Calu3 (cell line): ENCODE measurements around the gene GPC3. TPM values are rescaled to one million over a fixed set of nuclear protein-coding genes. Genes with fewer than 3 reads are reported as not detected.

Source experiments
- BruUV-seq: library from RNA; stranded (reverse); fragments of 400-500 nt; replicated peaks from 2 replicates; lab custom pipeline; 2021; lab: Mats Ljungman, UMichigan
- CTCF ChIA-PET: fragments of 300-600 bp; sonication (Branson Sonifier 250); formaldehyde crosslinking; loops from one replicate; lab custom pipeline; 2022; ENCODE audit warnings: antibody characterized with exemption; lab: Charles Lee
- DNase-seq: peaks from one replicate; pipeline ENCODE4 v3.0.0; 2022
- H3K27ac Mint-ChIP-seq: one replicate; pipeline ENCODE4 v1.8.0; 2022; ENCODE audit warnings: mixed read lengths; ENCODE audit not compliant: unreplicated experiment
- H3K27me3 Mint-ChIP-seq: one replicate; pipeline ENCODE4 v1.8.0; 2022; ENCODE audit warnings: mixed read lengths; ENCODE audit not compliant: unreplicated experiment
- H3K36me3 Mint-ChIP-seq: one replicate; pipeline ENCODE4 v1.8.0; 2022; ENCODE audit warnings: mild to moderate bottlenecking, moderate library complexity, mixed read lengths; ENCODE audit not compliant: insufficient read depth, unreplicated experiment
- H3K4me1 Mint-ChIP-seq: one replicate; pipeline ENCODE4 v1.8.0; 2022; ENCODE audit warnings: mild to moderate bottlenecking, low read depth, mixed read lengths; ENCODE audit not compliant: unreplicated experiment
- H3K4me3 Mint-ChIP-seq: one replicate; pipeline ENCODE4 v1.8.0; 2022; ENCODE audit warnings: mild to moderate bottlenecking, low read depth, moderate library complexity, mixed read lengths; ENCODE audit not compliant: unreplicated experiment
- H3K9me3 Mint-ChIP-seq: one replicate; pipeline ENCODE4 v1.8.0; 2022; ENCODE audit warnings: low read depth, mixed read lengths; ENCODE audit not compliant: unreplicated experiment
- intact Hi-C: fragments of 100-400 bp; cut with micrococcal nuclease; formaldehyde crosslinking; loops from one replicate; pipeline ENCODE4 v1.10.0; 2022; ENCODE audit not compliant: unreplicated experiment
- total RNA-seq: library from RNA; stranded (reverse); gene quantifications from 2 replicates; pipeline ENCODE4 v1.2.3, GENCODE V29; 2022
- TF ChIP-seq, protein P1 (sequence below): fragments of 200-600 bp; IDR thresholded peaks from one replicate; pipeline ENCODE4 v1.8.0; 2022; ENCODE audit warnings: antibody characterized with exemption; ENCODE audit not compliant: unreplicated experiment

Gene GPC3
- total RNA-seq, 1 experiment from 2014 or later: 2.3 TPM

DNA sequence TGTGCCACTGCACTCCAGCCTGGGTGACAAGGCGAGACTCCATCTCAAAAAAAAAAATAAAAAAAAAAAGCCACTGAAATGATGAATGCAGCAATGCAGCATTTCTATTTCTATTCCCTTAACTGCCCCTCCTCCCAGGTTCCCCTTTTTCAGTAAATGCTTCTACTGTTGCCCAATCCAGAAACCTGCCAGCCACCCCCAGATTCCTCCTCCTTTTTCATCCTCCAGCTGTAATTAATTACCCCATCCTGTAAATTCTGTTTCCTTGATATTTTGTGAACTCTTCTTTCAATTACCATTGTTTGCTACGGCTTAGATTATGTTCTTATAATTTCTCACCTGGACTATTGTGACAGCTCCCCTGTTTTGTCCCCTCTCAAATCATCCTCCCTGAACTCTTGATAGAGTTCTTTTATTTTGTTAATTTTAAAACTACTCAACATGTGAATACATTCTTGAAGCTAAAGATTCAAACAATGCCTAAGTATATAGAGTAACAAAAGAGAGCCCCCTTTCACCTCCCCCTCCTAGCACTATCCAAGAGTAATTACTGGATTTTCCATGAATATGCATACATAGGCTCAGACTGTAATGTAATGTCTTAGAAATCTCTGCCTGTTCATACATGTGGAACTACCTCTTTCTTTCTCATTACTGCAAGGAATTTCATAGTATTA lies 429.5 kb downstream of the GPC3 start:
- BruUV-seq: no TSS peak
- Mint-ChIP-seq H3K9me3 (peaks cover 8% of the 10 kb centered on the region), H3K27ac (no peak overlapping the region), H3K4me1 (no peaks in the 10 kb centered on the region), H3K27me3 (no peaks in the 10 kb centered on the region), H3K4me3 (no peak overlapping the region), H3K36me3 (no peaks in the 10 kb centered on the region)
- TF ChIP-seq, protein P1, sequence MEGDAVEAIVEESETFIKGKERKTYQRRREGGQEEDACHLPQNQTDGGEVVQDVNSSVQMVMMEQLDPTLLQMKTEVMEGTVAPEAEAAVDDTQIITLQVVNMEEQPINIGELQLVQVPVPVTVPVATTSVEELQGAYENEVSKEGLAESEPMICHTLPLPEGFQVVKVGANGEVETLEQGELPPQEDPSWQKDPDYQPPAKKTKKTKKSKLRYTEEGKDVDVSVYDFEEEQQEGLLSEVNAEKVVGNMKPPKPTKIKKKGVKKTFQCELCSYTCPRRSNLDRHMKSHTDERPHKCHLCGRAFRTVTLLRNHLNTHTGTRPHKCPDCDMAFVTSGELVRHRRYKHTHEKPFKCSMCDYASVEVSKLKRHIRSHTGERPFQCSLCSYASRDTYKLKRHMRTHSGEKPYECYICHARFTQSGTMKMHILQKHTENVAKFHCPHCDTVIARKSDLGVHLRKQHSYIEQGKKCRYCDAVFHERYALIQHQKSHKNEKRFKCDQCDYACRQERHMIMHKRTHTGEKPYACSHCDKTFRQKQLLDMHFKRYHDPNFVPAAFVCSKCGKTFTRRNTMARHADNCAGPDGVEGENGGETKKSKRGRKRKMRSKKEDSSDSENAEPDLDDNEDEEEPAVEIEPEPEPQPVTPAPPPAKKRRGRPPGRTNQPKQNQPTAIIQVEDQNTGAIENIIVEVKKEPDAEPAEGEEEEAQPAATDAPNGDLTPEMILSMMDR: no peak
- DNase-seq: no peak
- CTCF ChIA-PET: no interaction called here
- intact Hi-C loops: no loop called here

DNA sequence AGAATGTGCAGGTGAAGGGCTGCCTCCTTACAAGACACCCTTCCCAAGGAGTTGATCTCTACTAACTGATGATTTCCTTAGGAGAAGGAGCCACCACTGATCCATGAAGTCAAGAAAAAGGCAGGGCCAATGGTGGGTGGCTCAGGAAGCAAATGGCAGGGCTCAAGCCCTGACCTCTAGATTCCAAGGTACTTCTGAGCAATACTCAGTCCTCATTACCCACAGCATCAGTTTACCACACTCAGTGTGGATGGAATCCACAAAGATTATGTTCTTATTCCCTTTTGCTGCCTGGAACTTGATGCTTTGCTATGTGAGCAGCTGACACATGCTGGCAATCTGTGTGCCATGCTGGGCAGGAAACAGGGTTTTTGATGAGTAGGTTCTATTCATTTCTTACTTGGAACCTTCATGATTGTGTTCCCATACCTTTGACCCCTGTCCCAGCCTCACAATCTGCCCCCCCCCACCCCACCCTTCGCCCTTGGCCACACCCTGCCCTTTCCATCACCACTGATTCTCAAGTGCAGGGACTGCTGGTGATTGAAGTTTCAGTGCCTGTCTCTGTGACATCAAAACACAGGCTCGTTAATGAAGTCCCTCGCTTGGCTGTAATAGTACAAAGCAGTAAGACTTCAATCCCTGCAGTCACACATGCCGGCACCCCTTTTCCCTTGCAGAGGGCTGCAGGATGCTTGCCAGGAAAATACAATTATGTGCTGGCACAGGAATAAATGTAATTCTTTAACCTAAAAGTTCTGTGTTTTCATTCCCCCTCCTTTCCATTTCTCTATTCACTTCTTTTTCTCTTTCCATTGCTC lies 434.5 kb downstream of the GPC3 start:
- no peak overlapping the region for H3K4me3 Mint-ChIP-seq
- peaks cover 12% of the 10 kb centered on the region for H3K9me3 Mint-ChIP-seq
- H3K36me3 Mint-ChIP-seq: no peaks in the 10 kb centered on the region
- no peak overlapping the region for H3K27ac Mint-ChIP-seq
- no peaks in the 10 kb centered on the region for H3K4me1 Mint-ChIP-seq
- no TSS peak for BruUV-seq
- CTCF ChIA-PET: no interaction called here
- intact Hi-C loops: no loop called here
- no peaks in the 10 kb centered on the region for H3K27me3 Mint-ChIP-seq
- DNase-seq: no peak
- TF ChIP-seq, protein P1: no peak

DNA sequence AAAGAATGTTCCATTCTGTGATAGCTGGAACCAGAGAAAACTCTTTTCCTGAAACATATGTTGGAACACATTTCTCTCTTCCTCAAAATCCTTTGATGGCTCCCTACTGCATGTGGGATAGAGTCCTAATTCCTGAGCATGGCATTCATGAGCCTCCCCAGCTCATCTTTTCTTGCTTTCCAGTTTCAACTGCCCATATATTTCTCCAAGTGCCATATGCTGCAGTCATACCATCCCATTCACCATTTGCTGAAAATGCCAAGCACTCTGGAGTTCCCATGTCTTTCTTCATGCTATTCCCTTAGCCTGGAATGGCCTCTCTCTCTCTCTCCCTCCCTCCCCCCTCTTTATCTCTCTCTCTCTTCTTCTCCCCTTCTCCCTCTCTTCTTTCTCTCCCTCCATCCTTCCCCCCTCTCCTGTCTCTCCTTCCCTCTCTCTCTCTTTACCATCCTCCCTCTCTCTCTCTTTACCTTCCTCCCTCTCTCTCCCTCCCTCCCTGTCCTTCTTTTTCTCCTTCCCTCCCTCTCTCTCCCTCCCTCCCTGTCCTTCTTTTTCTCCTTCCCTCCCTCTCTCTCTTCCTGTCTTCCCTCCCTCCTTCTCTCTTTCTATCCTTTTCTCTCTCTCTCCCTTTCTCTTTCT lies 436.0 kb downstream of the GPC3 start:
- peaks cover 8% of the 10 kb centered on the region for H3K4me1 Mint-ChIP-seq
- no TSS peak for BruUV-seq
- peaks cover 9% of the 10 kb centered on the region for H3K9me3 Mint-ChIP-seq
- CTCF ChIA-PET: interaction anchor here (0.6 kb wide), 1 partner anchor 11 kb away, joined by 3 read pairs; no protein-coding TSS in a partner anchor
- DNase-seq: no peak
- intact Hi-C loops: no loop called here
- TF ChIP-seq, protein P1: no peak
- H3K36me3 Mint-ChIP-seq: peaks cover 9% of the 10 kb centered on the region
- no peak overlapping the region for H3K4me3 Mint-ChIP-seq
- no peaks in the 10 kb centered on the region for H3K27me3 Mint-ChIP-seq
- H3K27ac Mint-ChIP-seq: no peak overlapping the region

DNA sequence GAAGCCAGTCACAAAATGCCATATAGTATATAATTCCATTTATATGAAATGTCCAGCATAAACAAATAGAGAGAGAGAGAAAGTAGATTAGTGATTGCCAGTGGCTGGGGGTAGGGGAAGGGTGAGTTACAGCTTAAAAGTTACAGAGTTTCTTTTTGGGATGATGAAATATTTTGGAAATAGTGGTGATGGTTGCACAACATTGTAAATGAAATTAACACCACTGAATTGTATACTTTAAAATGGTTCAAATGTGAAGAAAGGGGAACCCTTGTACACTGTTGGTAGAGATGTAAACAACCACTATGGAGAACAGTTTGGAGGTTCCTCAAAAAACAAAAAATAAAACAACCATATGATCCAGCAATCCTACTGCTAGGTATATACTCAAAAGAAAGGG lies 439.0 kb downstream of the GPC3 start:
- peaks cover 6% of the 10 kb centered on the region for H3K9me3 Mint-ChIP-seq
- CTCF ChIA-PET: no interaction called here
- H3K36me3 Mint-ChIP-seq: peaks cover 18% of the 10 kb centered on the region
- peak overlapping the region; percentile 95 for H3K27ac Mint-ChIP-seq
- intact Hi-C loops: no loop called here
- no peak for DNase-seq
- H3K4me1 Mint-ChIP-seq: peaks cover 8% of the 10 kb centered on the region
- BruUV-seq: no TSS peak
- no peaks in the 10 kb centered on the region for H3K27me3 Mint-ChIP-seq
- TF ChIP-seq, protein P1: no peak
- H3K4me3 Mint-ChIP-seq: no peak overlapping the region
